GM03348 (cell line): ENCODE data around the gene PRMT2.

Experiments used
- DNase-seq: peaks from one replicate; pipeline ENCODE4 v3.0.0; 2012; ENCODE audit warnings: low spot score

The PRMT2 gene

DNA sequence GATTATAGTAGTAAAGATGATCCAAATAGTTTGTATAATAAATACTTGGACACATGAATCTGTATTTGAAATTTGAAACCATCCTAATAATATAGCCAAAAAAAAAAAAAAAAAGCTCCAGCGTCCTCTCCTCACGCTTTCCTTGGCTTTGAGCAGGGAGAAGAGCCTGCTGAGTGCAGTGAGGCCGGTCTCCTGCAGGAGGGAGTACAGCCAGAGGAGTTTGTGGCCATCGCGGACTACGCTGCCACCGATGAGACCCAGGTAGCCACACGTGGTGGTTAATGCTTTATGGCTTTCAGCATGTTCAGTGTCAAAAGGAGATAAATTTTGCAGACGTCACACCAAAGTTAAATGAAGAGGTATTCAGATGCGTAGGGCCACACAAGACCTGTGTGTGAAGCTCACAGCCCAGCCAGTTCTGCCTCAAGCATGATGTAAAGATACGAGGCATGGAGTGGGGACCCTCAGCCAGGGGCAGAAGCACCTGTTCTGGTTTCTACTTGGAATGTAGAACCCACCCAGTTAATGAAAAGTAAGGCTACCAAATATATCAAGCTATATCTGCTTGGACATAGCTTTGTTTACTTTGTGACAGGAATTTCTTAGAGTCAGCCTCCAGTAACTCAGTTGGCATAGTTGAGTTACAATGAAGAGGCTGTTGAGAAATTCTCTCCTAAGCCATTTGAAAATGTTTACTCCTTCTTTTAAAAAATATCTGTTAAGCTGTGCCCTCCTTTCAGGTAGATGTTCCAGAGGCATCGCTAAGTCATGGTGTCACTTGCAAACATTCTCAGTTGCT, 8.1 kb downstream of the PRMT2 start:
- DNase-seq = no peak

DNA sequence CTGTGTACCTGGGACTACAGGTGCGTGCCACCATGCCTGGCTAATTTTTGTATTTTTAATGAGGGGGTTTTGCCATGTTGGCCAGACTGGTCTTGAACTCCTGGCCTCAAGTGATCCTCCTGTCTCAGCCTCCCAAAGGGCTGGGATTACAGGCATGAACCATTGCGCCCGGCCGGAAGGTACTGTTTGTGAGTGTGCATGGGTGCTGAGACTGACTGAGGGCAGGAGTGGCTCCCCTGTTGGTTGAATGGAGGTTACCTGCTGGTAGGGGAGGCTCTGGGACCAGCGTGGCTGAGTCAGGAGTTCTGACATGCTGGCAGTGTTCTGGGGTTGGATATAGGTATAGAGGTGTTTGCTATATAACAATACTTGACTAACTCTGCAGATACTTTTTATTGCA, 10.4 kb downstream of the PRMT2 start:
- DNase-seq = no peak

DNA sequence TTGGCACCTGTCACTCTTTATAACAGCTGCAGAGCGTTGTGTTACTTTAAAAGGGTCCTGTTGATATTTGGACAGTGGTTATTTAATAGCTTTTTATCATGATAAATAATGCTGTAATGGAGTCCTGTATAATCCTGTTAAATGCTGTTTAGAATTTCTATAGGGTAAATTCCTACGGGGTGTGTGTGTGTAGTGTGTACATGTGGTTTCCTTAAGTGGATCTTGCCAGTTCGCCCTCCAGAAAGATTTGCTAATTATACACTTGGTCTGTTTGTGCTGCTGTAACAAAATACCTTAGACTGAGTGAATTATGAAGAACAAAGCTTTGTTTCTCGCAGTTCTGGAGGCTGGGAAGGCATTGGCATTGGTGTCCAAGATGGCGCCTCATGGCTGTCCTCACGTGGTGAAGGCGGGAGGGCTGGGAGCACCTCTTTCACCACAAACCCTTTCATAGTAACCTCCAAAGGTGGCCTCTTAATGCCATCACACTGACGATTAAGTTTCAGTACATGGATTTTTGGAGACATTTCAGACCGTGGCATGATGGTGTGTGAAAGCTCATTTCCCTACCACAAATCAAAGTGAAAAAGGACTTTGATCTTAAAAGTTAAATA, 11.2 kb downstream of the PRMT2 start:
- no peak for DNase-seq

DNA sequence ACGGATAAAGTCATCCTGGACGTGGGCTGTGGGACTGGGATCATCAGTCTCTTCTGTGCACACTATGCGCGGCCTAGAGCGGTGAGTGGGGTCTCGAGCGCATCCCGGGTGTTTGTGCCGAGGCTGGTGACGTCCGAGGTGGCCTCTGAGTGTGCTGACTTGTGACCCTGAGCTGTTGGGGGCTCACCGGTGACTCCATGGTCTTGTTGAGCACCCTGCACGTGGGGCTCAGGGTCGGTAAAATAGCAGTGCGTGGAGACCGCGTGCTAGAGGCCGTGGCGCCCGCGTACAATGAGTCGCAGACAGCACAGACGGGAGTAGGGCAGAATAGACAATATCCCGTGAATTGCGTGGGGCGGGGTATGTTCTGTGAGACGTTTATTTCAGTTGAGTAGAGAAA, 13.1 kb downstream of the PRMT2 start:
- no peak for DNase-seq

DNA sequence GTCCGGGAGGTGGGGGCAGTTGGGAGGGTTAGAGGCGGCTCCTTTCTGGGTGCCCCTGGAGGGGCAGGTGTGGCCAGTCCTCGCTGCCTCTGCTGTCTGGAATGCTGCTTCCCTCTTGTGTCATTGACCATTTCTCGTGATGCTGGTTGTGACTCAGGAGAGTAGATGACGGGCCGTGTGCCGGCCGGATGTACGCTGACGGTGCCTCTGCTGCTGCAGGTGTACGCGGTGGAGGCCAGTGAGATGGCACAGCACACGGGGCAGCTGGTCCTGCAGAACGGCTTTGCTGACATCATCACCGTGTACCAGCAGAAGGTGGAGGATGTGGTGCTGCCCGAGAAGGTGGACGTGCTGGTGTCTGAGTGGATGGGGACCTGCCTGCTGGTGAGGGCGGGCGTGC, 13.9 kb downstream of the PRMT2 start:
- DNase-seq = no peak

DNA sequence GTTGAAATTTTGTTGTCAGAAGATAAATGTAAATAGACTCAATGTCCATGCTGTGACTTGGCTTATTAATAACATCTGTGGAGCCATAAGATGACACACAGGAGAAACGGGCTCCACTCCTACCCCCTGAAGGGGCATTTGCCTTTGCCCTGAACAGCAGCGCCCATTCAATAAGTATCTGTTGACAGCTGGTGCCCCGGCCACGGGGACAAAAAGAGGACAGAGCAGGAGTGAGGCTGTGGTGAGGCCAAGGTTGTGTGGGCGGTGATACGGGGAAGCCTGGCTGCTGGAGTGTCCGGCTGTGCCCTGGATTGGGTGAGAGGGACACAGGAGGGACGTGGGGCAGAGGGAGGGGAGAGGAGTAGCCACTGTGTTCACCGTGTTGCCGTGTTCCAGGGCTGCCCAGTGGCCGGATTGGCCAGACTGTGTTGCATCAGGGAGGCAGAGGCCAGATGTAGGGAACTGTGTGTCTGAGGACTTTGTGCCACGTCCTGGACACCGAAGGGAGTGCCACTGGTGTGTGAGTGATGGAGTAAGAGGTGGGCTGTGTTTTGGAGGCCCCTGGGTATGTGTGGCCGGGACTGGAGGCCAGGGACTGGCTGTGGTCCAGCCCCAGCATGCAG, 15.1 kb downstream of the PRMT2 start:
- no peak for DNase-seq

DNA sequence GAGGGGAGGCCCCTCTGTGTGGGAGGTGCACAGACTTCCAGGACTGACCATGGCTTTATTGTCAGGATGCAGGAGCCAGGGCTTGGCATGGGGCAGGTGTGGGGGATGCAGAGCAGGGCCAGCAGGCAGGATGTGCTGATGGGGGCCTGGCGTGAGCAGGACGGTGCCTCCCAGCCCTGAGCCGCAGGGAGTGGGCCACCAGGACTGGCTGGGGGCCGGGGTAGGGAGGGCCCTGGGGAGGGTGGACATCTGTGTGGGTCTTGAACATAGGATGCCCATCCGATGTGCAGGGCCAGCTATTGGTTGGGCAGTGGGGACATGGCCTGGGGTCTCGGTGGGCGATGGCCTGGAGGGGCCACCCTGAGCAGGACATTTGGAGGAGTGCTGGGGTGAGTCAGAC, 15.6 kb downstream of the PRMT2 start:
- DNase-seq = no peak

DNA sequence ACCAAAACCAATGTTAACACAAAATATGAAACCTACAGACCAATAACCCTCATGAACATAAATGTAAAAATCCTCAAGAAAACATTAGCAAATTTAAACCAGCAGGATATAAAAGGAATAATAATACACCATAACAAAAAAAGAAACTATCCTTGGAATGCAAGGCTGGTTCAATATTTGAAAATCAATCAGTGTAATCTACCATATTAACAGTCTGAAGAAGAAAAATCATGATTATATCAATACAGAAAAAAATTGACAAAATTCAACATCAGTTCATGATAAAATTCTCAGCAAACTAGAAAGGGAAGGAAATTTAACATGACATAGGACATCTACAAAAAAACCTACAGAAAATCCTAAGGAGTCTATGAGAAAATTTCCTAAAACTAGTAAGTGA, 19.8 kb downstream of the PRMT2 start:
- DNase-seq = no peak

DNA sequence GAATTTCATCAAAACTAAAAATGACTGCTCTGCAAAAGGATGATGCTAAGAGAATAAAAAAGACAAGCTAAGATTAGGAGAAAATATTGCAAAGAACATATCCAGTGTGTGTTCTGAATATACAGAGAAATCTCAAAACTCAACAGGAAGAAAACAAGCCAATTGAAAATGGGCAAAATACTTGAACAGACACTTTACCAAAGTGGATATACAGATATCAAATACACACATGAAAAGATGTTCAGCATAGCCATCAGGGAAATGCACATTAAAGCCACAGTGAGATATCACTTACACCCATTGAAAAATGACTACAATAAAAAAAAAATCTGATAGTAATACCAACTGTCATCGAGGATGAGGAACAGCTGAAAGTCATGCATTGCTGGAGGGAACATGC, 21.3 kb downstream of the PRMT2 start:
- no peak for DNase-seq

DNA sequence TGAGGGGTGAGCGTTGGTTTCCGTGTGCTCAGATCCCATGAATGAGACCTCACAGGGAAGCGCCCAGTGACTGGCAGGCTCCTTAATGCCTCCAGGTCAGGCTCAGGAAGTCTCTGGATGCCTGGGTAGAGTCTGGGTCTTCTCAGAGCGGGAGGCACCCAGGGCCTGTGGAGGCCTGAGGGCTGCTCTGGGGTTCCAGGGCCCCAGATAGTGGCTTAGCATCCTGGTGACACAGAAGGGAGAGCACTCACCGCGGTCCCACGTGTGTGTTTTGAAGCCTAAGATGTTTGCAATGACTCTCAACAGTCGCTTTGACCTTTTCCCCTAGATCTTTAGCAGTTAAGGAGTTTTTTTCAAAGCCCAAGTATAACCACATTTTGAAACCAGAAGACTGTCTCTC, 25.0 kb downstream of the PRMT2 start:
- no peak for DNase-seq

DNA sequence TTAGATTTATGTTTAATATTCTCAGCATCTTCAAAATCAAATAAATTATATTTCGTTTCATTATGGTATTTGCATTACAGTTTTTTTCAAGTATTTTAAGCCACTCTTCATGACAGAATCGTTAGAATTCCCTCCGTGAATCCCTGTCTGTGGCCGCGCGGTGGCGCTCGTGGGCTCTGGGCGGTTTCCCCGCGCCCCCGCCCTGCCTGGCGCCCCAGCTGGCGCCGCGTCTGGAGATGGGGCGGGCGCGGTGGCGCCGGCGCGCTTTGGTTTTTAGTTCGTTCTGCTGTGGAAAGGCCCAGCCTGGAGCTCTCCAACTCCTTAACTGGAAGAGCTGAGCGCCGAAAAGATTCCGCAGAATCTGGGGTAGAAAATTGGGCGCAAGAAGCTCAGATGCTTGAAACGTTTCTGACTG, 25.7 kb downstream of the PRMT2 start:
- DNase-seq = peak; percentile 94

DNA sequence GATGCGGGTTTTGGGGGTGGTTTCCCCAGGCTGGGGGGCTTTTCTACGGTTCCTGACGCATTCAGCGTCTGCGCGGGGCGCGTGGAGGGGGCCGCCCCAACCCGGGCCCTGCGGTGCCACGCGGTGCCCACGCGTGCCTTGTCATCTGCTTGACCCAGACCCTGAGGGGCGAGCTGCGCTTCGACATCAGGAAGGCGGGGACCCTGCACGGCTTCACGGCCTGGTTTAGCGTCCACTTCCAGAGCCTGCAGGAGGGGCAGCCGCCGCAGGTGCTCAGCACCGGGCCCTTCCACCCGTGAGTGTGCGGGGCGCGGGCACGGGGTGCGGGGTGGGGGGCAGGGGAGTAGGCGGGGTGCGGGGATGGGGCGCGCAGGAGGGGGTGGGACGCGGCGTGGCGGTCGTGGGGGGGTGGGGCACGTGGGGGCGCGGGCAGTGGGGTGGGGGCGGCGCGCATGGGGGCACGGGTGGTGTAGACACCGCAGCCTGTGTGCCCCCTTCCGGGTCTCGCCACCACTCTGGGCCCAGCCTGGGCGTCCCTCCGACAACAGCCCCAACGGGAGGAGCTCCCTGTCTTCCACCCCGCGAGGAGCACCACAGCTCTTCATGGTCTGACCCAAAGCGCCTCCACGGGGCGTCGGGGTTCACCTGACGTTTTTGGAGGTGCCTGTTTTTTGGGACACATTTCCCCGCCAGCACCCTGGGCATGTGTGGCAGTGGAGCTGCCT, 26.3 kb downstream of the PRMT2 start:
- no peak for DNase-seq

DNA sequence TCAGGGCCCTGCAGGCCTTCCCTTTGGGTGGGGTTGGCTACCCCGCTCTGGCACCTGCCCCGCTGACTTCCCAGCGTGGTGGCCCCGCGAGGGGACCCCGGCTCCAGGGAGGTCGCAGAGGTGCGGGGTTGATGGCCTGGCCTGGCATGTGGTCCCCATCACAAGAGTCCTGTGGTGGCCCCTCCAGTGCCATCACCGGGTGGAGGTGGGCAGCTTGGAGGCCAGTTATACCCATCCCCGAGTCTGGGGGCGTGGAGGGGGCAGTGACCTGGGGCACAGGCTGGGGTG, 26.8 kb downstream of the PRMT2 start:
- DNase-seq = no peak

DNA sequence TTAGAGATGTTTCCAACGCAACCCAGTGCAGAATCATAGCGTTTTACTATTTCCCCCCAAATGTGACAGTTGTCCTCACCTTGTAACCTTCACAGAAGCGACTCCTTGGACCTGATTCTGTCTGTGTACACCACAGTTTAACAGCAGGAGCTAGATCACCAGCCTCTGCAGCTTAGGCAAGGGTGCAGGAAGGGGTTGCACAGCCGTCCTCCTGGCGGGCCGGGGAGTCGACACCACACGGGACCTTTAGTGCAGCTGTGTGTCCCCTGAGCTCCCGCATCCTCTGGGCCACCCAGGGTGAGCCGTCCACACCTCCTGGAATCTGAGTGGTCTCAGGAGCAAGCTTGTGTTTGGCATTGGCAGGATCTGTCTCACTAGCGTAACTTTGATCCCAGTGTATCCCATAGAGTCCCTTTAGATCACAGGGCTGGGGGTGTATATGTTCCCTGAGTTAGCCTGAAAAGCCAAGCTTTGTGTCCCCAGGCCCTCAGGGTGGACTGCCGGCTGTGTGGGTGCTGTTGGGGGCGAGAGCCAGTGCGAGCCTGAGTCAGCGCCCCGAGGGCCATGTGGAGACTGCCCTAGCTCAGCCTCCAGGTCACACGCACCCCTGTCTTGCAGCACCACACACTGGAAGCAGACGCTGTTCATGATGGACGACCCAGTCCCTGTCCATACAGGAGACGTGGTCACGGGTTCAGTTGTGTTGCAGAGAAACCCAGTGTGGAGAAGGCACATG, 27.5 kb downstream of the PRMT2 start:
- DNase-seq = no peak

DNA sequence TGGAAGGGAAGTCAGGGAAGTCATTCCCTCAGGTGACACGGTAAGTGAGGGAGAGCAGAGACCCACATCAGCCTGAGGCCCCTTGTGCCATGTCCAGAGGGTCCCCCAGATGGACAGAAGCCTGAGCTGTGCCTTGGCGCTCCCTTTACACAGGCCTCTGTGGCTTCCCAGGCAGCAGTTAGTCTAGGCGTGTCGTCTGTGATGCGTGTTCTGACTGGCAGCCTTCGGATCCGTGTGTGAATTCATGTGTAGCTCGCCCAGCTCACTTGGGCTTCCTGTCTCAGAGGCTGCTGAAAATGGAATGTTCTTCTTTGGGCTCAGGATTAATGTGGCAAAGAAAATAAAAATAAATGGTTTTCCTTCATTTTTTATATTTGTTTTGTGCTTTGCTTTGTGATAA, 28.3 kb downstream of the PRMT2 start:
- no peak for DNase-seq

DNA sequence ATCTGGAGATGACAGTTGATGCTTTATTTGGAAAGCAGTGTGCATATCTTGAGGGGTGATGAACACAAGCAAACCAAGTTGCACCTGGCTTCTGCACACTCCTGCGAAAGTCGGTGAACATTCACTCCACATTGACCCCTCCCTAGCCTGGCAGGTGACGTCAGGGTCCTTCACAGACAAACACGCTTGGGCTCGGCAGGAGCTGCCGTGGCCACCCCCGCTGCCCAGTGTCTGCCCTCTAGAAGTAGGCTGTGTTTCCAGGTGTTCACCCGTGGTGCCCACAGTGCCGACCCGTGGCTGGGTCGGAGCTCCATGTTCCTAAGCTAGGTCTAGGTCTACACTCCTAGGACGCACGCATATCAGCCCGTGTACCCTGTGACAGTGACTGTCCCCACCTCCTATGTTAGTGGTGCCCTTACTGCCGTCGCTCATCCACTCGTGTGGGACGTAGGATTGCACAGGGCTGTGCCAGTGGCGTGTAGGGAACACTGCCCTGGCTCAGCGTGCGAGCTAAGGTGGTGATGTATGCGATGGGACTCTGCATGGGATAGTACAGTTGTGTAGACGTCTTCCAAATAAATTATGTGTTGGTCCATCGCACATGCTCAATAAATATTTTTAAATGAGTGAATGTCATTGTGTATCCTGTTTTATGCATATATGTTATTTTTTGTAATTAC, 29.0 kb downstream of the PRMT2 start:
- DNase-seq = no peak

DNA sequence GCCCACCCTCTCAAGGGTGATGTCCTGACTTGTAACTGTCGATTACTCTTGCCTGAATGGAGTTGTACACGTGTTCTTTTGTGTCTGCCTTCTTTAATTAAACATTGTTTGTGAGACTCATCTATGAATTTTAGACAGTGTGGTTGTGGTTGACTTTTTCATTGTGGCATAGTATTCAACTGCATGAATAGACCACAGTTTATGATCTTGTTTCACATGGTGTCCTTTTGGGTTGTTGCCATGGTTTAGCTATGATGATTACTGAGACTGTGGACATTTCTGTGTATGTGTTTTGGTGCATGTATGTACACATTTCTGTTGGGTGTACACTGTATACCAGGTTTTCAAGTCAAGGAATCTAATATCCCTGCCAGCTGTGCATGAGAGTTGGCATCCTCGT, 30.1 kb downstream of the PRMT2 start:
- no peak for DNase-seq

DNA sequence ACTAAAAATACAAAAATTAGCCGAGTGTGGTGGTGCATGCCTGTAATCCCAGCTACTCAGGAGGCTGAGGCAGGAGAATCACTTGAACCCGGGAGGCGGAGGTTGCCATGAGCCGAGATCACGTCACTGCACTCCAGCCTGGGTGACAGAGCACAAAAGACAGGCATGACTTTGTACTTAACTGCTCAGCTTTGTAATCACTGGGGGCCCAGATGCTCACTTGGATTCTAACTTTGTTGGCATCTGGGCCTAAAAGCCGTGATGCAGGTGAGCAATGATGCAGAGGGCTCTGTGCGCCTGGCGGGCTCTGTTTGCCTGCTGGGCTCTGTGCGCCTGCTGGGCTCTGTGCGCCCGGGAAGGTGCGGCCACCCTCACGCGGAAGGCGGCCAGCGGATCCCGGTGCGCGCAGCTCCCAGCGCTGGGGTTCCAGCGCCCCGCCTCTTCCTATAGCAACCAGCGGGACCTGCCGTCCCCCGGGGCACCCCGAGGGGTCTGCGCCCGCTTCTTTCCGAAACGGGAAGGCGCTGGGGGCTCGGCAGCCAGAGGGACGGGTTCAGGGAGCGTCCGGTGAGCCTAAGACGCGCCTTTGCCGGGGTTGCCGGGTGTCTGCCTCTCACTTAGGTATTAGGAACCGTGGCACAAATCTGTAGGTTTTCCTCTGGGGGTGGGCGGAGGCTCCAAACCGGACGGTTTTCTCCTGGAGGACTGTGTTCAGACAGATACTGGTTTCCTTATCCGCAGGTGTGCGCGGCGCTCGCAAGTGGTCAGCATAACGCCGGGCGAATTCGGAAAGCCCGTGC, 31.7 kb downstream of the PRMT2 start:
- peak; percentile 33 for DNase-seq

DNA sequence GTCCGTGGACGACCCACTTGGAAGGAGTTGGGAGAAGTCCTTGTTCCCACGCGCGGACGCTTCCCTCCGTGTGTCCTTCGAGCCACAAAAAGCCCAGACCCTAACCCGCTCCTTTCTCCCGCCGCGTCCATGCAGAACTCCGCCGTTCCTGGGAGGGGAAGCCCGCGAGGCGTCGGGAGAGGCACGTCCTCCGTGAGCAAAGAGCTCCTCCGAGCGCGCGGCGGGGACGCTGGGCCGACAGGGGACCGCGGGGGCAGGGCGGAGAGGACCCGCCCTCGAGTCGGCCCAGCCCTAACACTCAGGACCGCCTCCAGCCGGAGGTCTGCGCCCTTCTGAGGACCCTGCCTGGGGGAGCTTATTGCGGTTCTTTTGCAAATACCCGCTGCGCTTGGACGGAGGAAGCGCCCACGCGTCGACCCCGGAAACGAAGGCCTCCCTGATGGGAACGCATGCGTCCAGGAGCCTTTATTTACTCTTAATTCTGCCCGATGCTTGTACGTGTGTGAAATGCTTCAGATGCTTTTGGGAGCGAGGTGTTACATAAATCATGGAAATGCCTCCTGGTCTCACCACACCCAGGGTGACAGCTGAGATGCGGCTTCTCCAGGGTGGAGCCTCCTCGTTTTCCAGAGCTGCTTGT, 32.4 kb downstream of the PRMT2 start:
- peak; percentile 52 for DNase-seq

DNA sequence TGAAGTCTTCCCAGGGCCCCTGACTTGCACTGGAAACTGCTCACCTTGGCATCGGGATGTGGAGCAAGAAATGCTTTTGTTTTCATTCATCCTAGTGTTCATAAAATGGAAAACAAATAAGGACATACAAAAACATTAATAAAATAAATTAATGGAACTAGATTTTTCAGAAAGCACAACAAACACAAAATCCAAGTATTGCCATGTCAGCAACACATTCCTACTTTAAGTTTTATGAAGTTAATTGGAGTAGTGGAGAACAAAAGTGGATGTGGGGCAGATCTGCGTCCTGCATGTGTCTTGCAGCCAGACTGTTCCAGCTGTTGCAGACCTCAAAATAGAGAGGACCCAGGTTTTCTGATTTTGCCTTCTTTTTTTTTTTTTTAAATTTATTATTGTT, 32.9 kb downstream of the PRMT2 start:
- no peak for DNase-seq
